Neural cell (in vitro differentiated cells): ENCODE data around the gene SNX13. TPM values are rescaled to one million over a fixed set of nuclear protein-coding genes. Genes with fewer than 3 reads are reported as not detected.

Experiments used
- H2AFZ ChIP-seq: fragments of 200-600, 300-800 bp; sonication (generic), shearing (Covaris generic); 2 replicates; pipeline ENCODE4 v1.6.0; 2014; ENCODE audit warnings: low read depth, mild to moderate bottlenecking, antibody characterized with exemption, low read length, moderate library complexity
- H3F3A ChIP-seq: fragments of 200-600 bp; shearing (Covaris generic); 2 replicates; pipeline ENCODE4 v1.6.1; 2016; ENCODE audit warnings: mild to moderate bottlenecking, moderate library complexity, mixed read lengths, antibody characterized with exemption, low read length; ENCODE audit not compliant: insufficient read depth, poor library complexity, severe bottlenecking
- H3K27ac ChIP-seq: fragments of 200-600, 300-800 bp; sonication (generic), shearing (Covaris generic); 2 replicates; pipeline ENCODE4 v1.5.1; 2014; ENCODE audit warnings: mild to moderate bottlenecking, low read length, moderate library complexity
- H3K27me3 ChIP-seq: fragments of 300-800, 200-600 bp; sonication (generic), shearing (Covaris generic); 2 replicates; pipeline ENCODE4 v1.6.0; 2014; ENCODE audit warnings: mild to moderate bottlenecking, low read depth, low read length, moderate library complexity; ENCODE audit not compliant: insufficient read depth
- H3K36me3 ChIP-seq: fragments of 300-800, 200-600 bp; sonication (generic), shearing (Covaris generic); 2 replicates; pipeline ENCODE4 v1.5.1; 2014; ENCODE audit warnings: mild to moderate bottlenecking, antibody characterized with exemption, low read length, moderate library complexity; ENCODE audit not compliant: insufficient read depth
- H3K4me2 ChIP-seq: fragments of 300-800, 200-600 bp; sonication (generic), shearing (Covaris generic); 2 replicates; pipeline ENCODE4 v1.6.0; 2014; ENCODE audit warnings: mild to moderate bottlenecking, low read length
- H3K4me3 ChIP-seq: fragments of 300-800, 200-600 bp; sonication (generic), shearing (Covaris generic); 2 replicates; pipeline ENCODE4 v1.5.1; 2014; ENCODE audit warnings: mild to moderate bottlenecking, low read length, moderate library complexity
- H3K79me2 ChIP-seq: fragments of 200-600 bp; shearing (Covaris generic); replicated peaks from 2 replicates; pipeline ENCODE4 v1.6.0; 2014; ENCODE audit warnings: mild to moderate bottlenecking, low read length, moderate library complexity; ENCODE audit not compliant: insufficient read depth
- H3K9ac ChIP-seq: fragments of 300-800, 200-600 bp; sonication (generic), shearing (Covaris generic); 2 replicates; pipeline ENCODE4 v1.6.1; 2016; ENCODE audit warnings: mild to moderate bottlenecking, low read length, mixed read lengths
- H3K9me2 ChIP-seq: fragments of 200-600 bp; shearing (Covaris generic); 2 replicates; pipeline ENCODE4 v1.6.1; 2016; ENCODE audit warnings: mild to moderate bottlenecking, low read length, mixed read lengths; ENCODE audit not compliant: insufficient read depth
- H3K9me3 ChIP-seq: fragments of 200-600, 300-800 bp; sonication (generic), shearing (Covaris generic); 2 replicates; pipeline ENCODE4 v1.6.1; 2016; ENCODE audit warnings: mild to moderate bottlenecking, mixed run types, low read length, moderate library complexity, mixed read lengths
- H4K20me1 ChIP-seq: fragments of 200-600 bp; shearing (Covaris generic); 2 replicates; pipeline ENCODE4 v1.6.1; 2016; ENCODE audit warnings: mild to moderate bottlenecking, mixed run types; ENCODE audit not compliant: insufficient read depth
- EP300 ChIP-seq: fragments of 450-650 bp; conservative IDR thresholded peaks from 2 replicates; pipeline ENCODE4 v1.6.1; 2014; ENCODE audit warnings: antibody characterized with exemption, mild to moderate bottlenecking, moderate library complexity; ENCODE audit not compliant: poor library complexity, severe bottlenecking
- EZH2 ChIP-seq: fragments of 200-600, 300-800 bp; shearing (Covaris generic), sonication (generic); IDR thresholded peaks from 2 replicates; pipeline ENCODE4 v1.6.1; 2014; ENCODE audit warnings: antibody characterized with exemption, low read length, borderline replicate concordance, mild to moderate bottlenecking; ENCODE audit not compliant: insufficient read depth, poor library complexity, severe bottlenecking
- MXI1 ChIP-seq: fragments of 450-650 bp; conservative IDR thresholded peaks from 2 replicates; pipeline ENCODE4 v1.6.1; 2014; ENCODE audit warnings: antibody characterized with exemption, mild to moderate bottlenecking; ENCODE audit not compliant: poor library complexity, severe bottlenecking
- POLR2AphosphoS5 ChIP-seq: IDR thresholded peaks from 2 replicates; pipeline ENCODE4 v1.6.1; 2012
- RAD21 ChIP-seq: fragments of 450-650 bp; conservative IDR thresholded peaks from 2 replicates; pipeline ENCODE4 v1.6.1; 2014; ENCODE audit warnings: antibody characterized with exemption, mild to moderate bottlenecking, moderate library complexity
- SMC3 ChIP-seq: fragments of 450-650 bp; conservative IDR thresholded peaks from 2 replicates; pipeline ENCODE4 v1.6.1; 2014; ENCODE audit warnings: antibody characterized with exemption, mild to moderate bottlenecking, moderate library complexity; ENCODE audit not compliant: poor library complexity
- TAF1 ChIP-seq: IDR thresholded peaks from 2 replicates; pipeline ENCODE4 v1.6.1; 2012; ENCODE audit warnings: low read depth
- polyA plus RNA-seq: library from polyadenylated mRNA; depleted of rRNA; stranded (reverse); fragments of >200 nt; gene quantifications from 2 replicates; pipeline ENCODE4 v1.2.3, GENCODE V29; 2014
- TF ChIP-seq, protein P1 (sequence below): IDR thresholded peaks from 2 replicates; pipeline ENCODE4 v1.6.1; 2012; ENCODE audit warnings: borderline replicate concordance
- TF ChIP-seq, protein P2 (sequence below): fragments of 450-650 bp; IDR thresholded peaks from 2 replicates; pipeline ENCODE4 v1.5.1; 2014; ENCODE audit warnings: antibody characterized with exemption, mild to moderate bottlenecking, moderate library complexity; ENCODE audit not compliant: poor library complexity, severe bottlenecking

Gene SNX13
- polyA plus RNA-seq, 1 donor from 2014 or later: 50.6 TPM

DNA sequence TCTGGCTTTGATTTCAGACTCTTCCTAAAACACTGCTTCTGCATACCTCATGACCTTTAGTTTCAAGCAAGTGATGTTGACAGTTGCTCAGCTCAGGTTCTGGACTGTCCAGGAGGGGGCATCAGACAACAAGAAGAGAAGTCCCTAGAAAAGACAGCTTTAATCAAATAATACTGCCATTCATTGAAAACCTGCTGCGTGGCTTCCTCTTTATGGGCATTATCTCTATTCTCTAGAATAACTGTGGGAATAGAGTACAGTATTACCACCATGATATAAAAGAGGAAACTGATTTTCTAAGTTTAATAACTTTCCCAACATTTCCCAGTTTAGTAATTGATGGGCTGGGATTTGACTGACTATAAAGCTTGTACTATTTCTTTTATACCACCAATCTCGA is 170.4 kb downstream of the SNX13 start:
- Histone ChIP-seq H3K27me3 (no peaks in the 10 kb centered on the region), H3K4me2 (no peak overlapping the region), H3K79me2 (no peaks in the 10 kb centered on the region), H3K9me2 (no peaks in the 10 kb centered on the region), H3K9ac (no peak overlapping the region), H3K4me3 (no peak overlapping the region), H2AFZ (no peak overlapping the region), H3K9me3 (no peaks in the 10 kb centered on the region), H3F3A (no peaks in the 10 kb centered on the region), H3K27ac (no peak overlapping the region), H3K36me3 (no peaks in the 10 kb centered on the region), H4K20me1 (no peaks in the 10 kb centered on the region)
- TF ChIP-seq, protein P1, sequence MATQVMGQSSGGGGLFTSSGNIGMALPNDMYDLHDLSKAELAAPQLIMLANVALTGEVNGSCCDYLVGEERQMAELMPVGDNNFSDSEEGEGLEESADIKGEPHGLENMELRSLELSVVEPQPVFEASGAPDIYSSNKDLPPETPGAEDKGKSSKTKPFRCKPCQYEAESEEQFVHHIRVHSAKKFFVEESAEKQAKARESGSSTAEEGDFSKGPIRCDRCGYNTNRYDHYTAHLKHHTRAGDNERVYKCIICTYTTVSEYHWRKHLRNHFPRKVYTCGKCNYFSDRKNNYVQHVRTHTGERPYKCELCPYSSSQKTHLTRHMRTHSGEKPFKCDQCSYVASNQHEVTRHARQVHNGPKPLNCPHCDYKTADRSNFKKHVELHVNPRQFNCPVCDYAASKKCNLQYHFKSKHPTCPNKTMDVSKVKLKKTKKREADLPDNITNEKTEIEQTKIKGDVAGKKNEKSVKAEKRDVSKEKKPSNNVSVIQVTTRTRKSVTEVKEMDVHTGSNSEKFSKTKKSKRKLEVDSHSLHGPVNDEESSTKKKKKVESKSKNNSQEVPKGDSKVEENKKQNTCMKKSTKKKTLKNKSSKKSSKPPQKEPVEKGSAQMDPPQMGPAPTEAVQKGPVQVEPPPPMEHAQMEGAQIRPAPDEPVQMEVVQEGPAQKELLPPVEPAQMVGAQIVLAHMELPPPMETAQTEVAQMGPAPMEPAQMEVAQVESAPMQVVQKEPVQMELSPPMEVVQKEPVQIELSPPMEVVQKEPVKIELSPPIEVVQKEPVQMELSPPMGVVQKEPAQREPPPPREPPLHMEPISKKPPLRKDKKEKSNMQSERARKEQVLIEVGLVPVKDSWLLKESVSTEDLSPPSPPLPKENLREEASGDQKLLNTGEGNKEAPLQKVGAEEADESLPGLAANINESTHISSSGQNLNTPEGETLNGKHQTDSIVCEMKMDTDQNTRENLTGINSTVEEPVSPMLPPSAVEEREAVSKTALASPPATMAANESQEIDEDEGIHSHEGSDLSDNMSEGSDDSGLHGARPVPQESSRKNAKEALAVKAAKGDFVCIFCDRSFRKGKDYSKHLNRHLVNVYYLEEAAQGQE: no peak
- peak; percentile 75 for TF ChIP-seq RAD21
- TF ChIP-seq MXI1: no peak
- TF ChIP-seq EP300: no peak
- no peak for TF ChIP-seq TAF1
- no peak for TF ChIP-seq POLR2AphosphoS5
- no peak for TF ChIP-seq EZH2
- TF ChIP-seq, protein P2, sequence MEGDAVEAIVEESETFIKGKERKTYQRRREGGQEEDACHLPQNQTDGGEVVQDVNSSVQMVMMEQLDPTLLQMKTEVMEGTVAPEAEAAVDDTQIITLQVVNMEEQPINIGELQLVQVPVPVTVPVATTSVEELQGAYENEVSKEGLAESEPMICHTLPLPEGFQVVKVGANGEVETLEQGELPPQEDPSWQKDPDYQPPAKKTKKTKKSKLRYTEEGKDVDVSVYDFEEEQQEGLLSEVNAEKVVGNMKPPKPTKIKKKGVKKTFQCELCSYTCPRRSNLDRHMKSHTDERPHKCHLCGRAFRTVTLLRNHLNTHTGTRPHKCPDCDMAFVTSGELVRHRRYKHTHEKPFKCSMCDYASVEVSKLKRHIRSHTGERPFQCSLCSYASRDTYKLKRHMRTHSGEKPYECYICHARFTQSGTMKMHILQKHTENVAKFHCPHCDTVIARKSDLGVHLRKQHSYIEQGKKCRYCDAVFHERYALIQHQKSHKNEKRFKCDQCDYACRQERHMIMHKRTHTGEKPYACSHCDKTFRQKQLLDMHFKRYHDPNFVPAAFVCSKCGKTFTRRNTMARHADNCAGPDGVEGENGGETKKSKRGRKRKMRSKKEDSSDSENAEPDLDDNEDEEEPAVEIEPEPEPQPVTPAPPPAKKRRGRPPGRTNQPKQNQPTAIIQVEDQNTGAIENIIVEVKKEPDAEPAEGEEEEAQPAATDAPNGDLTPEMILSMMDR: peak; percentile 68
- peak; percentile 69 for TF ChIP-seq SMC3

DNA sequence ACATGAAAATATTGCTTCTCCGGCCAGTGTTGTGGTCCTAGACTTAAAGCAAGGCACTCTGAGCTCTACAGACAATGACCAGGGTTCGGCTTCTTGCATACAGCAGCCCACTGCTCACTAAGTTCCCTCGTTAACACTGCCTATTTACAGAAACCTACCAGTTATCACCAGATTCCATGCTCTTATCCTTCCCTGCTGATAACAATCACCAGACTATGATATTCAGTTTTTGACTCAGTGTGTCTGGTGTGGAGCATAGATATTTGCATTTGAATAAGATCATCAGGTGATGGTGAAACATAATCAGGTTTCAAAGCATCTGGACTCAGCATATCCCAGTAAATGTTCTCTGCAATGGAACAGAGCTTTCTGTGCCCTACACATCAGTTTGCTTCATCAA is 182.3 kb downstream of the SNX13 start:
- H3K27ac ChIP-seq: no peak overlapping the region
- peaks cover 4% of the 10 kb centered on the region for H3K9me3 ChIP-seq
- TF ChIP-seq EZH2 (no peak), POLR2AphosphoS5 (no peak), EP300 (no peak), RAD21 (no peak), TAF1 (no peak), MXI1 (no peak), SMC3 (no peak)
- TF ChIP-seq, protein P2: no peak
- TF ChIP-seq, protein P1: no peak

More for the DNA sequence above, 182.3 kb downstream of the SNX13 start:
- H3K36me3 ChIP-seq: no peaks in the 10 kb centered on the region
- no peak overlapping the region for H3K9ac ChIP-seq
- no peak overlapping the region for H3K4me3 ChIP-seq
- no peaks in the 10 kb centered on the region for H3K79me2 ChIP-seq
- H4K20me1 ChIP-seq: no peaks in the 10 kb centered on the region
- no peaks in the 10 kb centered on the region for H3K27me3 ChIP-seq
- no peak overlapping the region for H2AFZ ChIP-seq
- no peaks in the 10 kb centered on the region for H3F3A ChIP-seq
- no peaks in the 10 kb centered on the region for H3K9me2 ChIP-seq
- no peak overlapping the region for H3K4me2 ChIP-seq
